ENCODE data around the gene JARID2.

The JARID2 gene

GRCh38 chr6:15239616-15240364 is 6.1 kb upstream of the JARID2 start:
- no peak for DNase-seq (ENCODE audit: low read depth in 1 of 2, low spot score in 1 of 2)
- no peak for TF ChIP-seq JUND (IDR thresholded peaks at IDR 0.05; ENCODE audit: low read depth)
- in situ Hi-C loops (cut with HindIII; ENCODE audit: low pct_unique_long_range_greater_than_20kb, low sequenced_read_pairs): no loop called here

- TF ChIP-seq JUND (IDR thresholded peaks at IDR 0.05; ENCODE audit: low read depth): no peak
- in situ Hi-C loops (cut with HindIII; ENCODE audit: low pct_unique_long_range_greater_than_20kb, low sequenced_read_pairs): no loop called here
- no peak for DNase-seq (ENCODE audit: low read depth in 1 of 2, low spot score in 1 of 2)
Measured at GRCh38 chr6:15242503-15242902, 3.4 kb upstream of the JARID2 start.

GRCh38 chr6:15242937-15243614 is 2.8 kb upstream of the JARID2 start:
- DNase-seq (ENCODE audit: low read depth in 1 of 2, low spot score in 1 of 2): no peak
- TF ChIP-seq JUND (IDR thresholded peaks at IDR 0.05; ENCODE audit: low read depth): no peak
- in situ Hi-C loops (cut with HindIII; ENCODE audit: low pct_unique_long_range_greater_than_20kb, low sequenced_read_pairs): no loop called here

- in situ Hi-C loops (cut with HindIII; ENCODE audit: low pct_unique_long_range_greater_than_20kb, low sequenced_read_pairs): no loop called here
- no peak for DNase-seq (ENCODE audit: low read depth in 1 of 2, low spot score in 1 of 2)
- TF ChIP-seq JUND (IDR thresholded peaks at IDR 0.05; ENCODE audit: low read depth): no peak
Measured at GRCh38 chr6:15243910-15244619, 1.8 kb upstream of the JARID2 start.

GRCh38 chr6:15244620-15245360 is 1.1 kb upstream of the JARID2 start:
- peak; percentile 72 to 88 for DNase-seq (ENCODE audit: low read depth in 1 of 2, low spot score in 1 of 2)
- in situ Hi-C loops (cut with HindIII; ENCODE audit: low pct_unique_long_range_greater_than_20kb, low sequenced_read_pairs): no loop called here
- TF ChIP-seq JUND (IDR thresholded peaks at IDR 0.05; ENCODE audit: low read depth): no peak

- in situ Hi-C loops (cut with HindIII; ENCODE audit: low pct_unique_long_range_greater_than_20kb, low sequenced_read_pairs): no loop called here
Measured at GRCh38 chr6:15246217-15246665, 372 bp downstream of the JARID2 start.

GRCh38 chr6:15246666-15247499 is 1.0 kb downstream of the JARID2 start:
- no peak for TF ChIP-seq JUND (IDR thresholded peaks at IDR 0.05; ENCODE audit: low read depth)
- DNase-seq (ENCODE audit: low read depth in 1 of 2, low spot score in 1 of 2): no peak
- in situ Hi-C loops (cut with HindIII; ENCODE audit: low pct_unique_long_range_greater_than_20kb, low sequenced_read_pairs): no loop called here

More at GRCh38 chr6:15246217-15246665, 372 bp downstream of the JARID2 start:
- no peak for DNase-seq (ENCODE audit: low read depth in 1 of 2, low spot score in 1 of 2)
- no peak for TF ChIP-seq JUND (IDR thresholded peaks at IDR 0.05; ENCODE audit: low read depth)

- no peak for TF ChIP-seq JUND (IDR thresholded peaks at IDR 0.05; ENCODE audit: low read depth)
- DNase-seq (ENCODE audit: low read depth in 1 of 2, low spot score in 1 of 2): peak; percentile 64 to 65
- in situ Hi-C loops (cut with HindIII; ENCODE audit: low pct_unique_long_range_greater_than_20kb, low sequenced_read_pairs): no loop called here
Measured at GRCh38 chr6:15247500-15248450, 1.9 kb downstream of the JARID2 start.

GRCh38 chr6:15248451-15249370 is 2.8 kb downstream of the JARID2 start:
- DNase-seq (ENCODE audit: low read depth in 1 of 2, low spot score in 1 of 2): peak; percentile 94 to 99
- no peak for TF ChIP-seq JUND (IDR thresholded peaks at IDR 0.05; ENCODE audit: low read depth)
- in situ Hi-C loops (cut with HindIII; ENCODE audit: low pct_unique_long_range_greater_than_20kb, low sequenced_read_pairs): no loop called here

All from T47D (cell line).